MCF 10A (cell line): ENCODE measurements around the gene C1QTNF1. TPM values are rescaled to one million over a fixed set of nuclear protein-coding genes. Genes with fewer than 3 reads are reported as not detected.

Experiments
- BruUV-seq: library from RNA; stranded (reverse); fragments of 400-500 nt; replicated peaks from 2 replicates; lab custom pipeline; 2021; lab: Mats Ljungman, UMichigan
- CTCF ChIA-PET: fragments of 300-600 bp; sonication (Branson Sonifier 250); formaldehyde crosslinking; extraction: SDS; loops from one replicate; lab custom pipeline; 2021; ENCODE audit warnings: antibody characterized with exemption, inconsistent platforms; lab: Yijun Ruan, JAX
- POLR2A ChIA-PET: fragments of 300-600, 350-650 bp; sonication (Branson Sonifier 250); formaldehyde crosslinking; extraction: SDS; loops from one replicate; lab custom pipeline; 2020; ENCODE audit warnings: antibody characterized with exemption, inconsistent platforms; lab: Yijun Ruan, JAX
- DNase-seq: peaks from one replicate; pipeline ENCODE4 v3.0.0-alpha.2; 2018; ENCODE audit not compliant: unreplicated experiment
- H3K27ac Mint-ChIP-seq: one replicate; pipeline ENCODE4 v1.8.0; 2022; ENCODE audit warnings: mild to moderate bottlenecking, low read depth, mixed read lengths; ENCODE audit not compliant: unreplicated experiment
- H3K27me3 Mint-ChIP-seq: one replicate; pipeline ENCODE4 v1.8.0; 2022; ENCODE audit warnings: mixed read lengths; ENCODE audit not compliant: insufficient read depth, unreplicated experiment
- H3K36me3 Mint-ChIP-seq: one replicate; pipeline ENCODE4 v1.8.0; 2022; ENCODE audit warnings: mild to moderate bottlenecking, moderate library complexity, mixed read lengths; ENCODE audit not compliant: insufficient read depth, unreplicated experiment
- H3K4me1 Mint-ChIP-seq: one replicate; pipeline ENCODE4 v1.8.0; 2022; ENCODE audit warnings: mixed read lengths; ENCODE audit not compliant: insufficient read depth, unreplicated experiment
- H3K4me3 Mint-ChIP-seq: one replicate; pipeline ENCODE4 v1.8.0; 2022; ENCODE audit warnings: mild to moderate bottlenecking, moderate library complexity, mixed read lengths; ENCODE audit not compliant: unreplicated experiment
- H3K9me3 Mint-ChIP-seq: one replicate; pipeline ENCODE4 v1.8.0; 2022; ENCODE audit warnings: mixed read lengths; ENCODE audit not compliant: unreplicated experiment
- intact Hi-C: fragments of 100-400 bp; cut with micrococcal nuclease; formaldehyde crosslinking; loops from 2 replicates; pipeline ENCODE4 v1.14.1; 2022
- total RNA-seq: library from RNA; stranded (reverse); gene quantifications from 2 replicates; pipeline ENCODE4 v1.2.3, GENCODE V29; 2022
- TF ChIP-seq, protein P1 (sequence below): fragments of 200-600 bp; IDR thresholded peaks from one replicate; pipeline ENCODE4 v1.8.0; 2022; ENCODE audit warnings: antibody characterized with exemption, mild to moderate bottlenecking; ENCODE audit not compliant: unreplicated experiment

Gene C1QTNF1
- total RNA-seq, 1 experiment from 2014 or later: 3.0 TPM

DNA sequence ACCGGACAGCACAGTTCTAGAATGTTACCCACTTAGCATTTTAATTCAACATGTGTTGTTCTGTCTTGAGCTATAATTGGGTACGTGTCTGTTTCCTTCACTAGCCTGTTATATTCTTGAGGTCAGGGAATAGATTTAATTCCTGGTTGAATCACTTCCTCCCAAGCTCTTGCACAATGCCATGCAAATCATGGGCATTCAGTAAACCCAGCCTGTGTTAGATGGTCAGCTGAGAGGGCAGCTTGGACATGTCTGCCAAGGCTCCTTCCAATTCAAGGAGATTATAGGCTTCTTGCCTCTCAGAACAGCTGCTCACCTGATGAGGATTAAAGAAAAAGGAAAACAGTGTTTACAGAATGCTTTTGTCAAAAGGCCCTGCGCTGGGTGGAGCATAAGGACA is 12.6 kb downstream of the C1QTNF1 start:
- peak overlapping the region; percentile 95 for H3K27ac Mint-ChIP-seq
- DNase-seq: peak; percentile 93
- no peaks in the 10 kb centered on the region for H3K27me3 Mint-ChIP-seq
- H3K9me3 Mint-ChIP-seq: no peaks in the 10 kb centered on the region
- H3K36me3 Mint-ChIP-seq: peaks cover 11% of the 10 kb centered on the region
- POLR2A ChIA-PET: interaction anchor here (1.0 to 4.3 kb wide), 5 partner anchors 9 to 38 kb away, joined by 3 to 41 read pairs (median 4); partner anchors contain the start of gene ENGASE
- peaks cover 46% of the 10 kb centered on the region for H3K4me1 Mint-ChIP-seq
- CTCF ChIA-PET: interaction anchor here (0.7 to 6.1 kb wide), 10 partner anchors 8 to 357 kb away, joined by 3 to 29 read pairs (median 3); no protein-coding TSS in a partner anchor
- BruUV-seq: no TSS peak
- intact Hi-C loops: no loop called here
- peak overlapping the region; percentile 25 for H3K4me3 Mint-ChIP-seq
- TF ChIP-seq, protein P1, sequence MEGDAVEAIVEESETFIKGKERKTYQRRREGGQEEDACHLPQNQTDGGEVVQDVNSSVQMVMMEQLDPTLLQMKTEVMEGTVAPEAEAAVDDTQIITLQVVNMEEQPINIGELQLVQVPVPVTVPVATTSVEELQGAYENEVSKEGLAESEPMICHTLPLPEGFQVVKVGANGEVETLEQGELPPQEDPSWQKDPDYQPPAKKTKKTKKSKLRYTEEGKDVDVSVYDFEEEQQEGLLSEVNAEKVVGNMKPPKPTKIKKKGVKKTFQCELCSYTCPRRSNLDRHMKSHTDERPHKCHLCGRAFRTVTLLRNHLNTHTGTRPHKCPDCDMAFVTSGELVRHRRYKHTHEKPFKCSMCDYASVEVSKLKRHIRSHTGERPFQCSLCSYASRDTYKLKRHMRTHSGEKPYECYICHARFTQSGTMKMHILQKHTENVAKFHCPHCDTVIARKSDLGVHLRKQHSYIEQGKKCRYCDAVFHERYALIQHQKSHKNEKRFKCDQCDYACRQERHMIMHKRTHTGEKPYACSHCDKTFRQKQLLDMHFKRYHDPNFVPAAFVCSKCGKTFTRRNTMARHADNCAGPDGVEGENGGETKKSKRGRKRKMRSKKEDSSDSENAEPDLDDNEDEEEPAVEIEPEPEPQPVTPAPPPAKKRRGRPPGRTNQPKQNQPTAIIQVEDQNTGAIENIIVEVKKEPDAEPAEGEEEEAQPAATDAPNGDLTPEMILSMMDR: no peak

DNA sequence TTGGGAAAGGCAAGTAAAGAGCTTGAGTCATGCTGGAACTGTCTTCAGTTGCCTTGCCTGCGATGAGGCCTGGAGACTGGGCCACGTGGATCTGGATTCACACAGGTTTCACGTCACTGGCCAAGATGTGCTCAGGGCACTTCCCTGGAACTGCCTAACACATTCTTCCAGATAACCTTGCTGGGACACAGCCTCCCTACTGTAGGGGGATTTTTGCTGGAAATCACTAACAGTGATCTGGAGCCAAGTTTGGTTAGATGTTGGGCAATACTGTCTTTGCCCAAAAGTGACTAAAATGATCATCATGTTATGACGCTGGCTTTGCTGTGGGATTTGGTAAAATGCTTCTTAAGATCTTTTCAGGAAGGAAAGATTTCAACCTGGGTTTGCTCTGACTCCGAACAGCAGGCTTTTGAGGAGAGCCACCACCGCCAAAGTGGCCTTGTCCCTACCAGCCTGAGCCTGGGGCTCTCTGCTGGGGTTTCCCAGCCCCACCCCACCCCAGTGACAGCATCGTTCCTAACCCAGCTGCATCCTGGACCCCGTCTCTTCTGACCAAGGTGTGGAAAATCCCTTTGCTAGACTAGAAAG is 14.7 kb downstream of the C1QTNF1 start:
- Mint-ChIP-seq H3K36me3 (peaks cover 11% of the 10 kb centered on the region), H3K4me1 (peaks cover 33% of the 10 kb centered on the region), H3K27ac (peak overlapping the region; percentile 95), H3K27me3 (peaks cover 8% of the 10 kb centered on the region), H3K4me3 (peak overlapping the region; percentile 24), H3K9me3 (no peaks in the 10 kb centered on the region)
- intact Hi-C loops: loop anchor here (1.0 kb wide), 1 partner anchor 10 kb away; no protein-coding TSS in a partner anchor
- peak; percentile 98 for DNase-seq
- BruUV-seq: no TSS peak
- CTCF ChIA-PET: interaction anchor here (0.7 to 1.7 kb wide), 2 partner anchors 10 to 19 kb away, joined by 3 to 5 read pairs; no protein-coding TSS in a partner anchor
- POLR2A ChIA-PET: interaction anchor here (0.9 to 4.3 kb wide), 3 partner anchors 12 to 189 kb away, joined by 3 to 41 read pairs (median 3); no protein-coding TSS in a partner anchor
- TF ChIP-seq, protein P1: no peak

DNA sequence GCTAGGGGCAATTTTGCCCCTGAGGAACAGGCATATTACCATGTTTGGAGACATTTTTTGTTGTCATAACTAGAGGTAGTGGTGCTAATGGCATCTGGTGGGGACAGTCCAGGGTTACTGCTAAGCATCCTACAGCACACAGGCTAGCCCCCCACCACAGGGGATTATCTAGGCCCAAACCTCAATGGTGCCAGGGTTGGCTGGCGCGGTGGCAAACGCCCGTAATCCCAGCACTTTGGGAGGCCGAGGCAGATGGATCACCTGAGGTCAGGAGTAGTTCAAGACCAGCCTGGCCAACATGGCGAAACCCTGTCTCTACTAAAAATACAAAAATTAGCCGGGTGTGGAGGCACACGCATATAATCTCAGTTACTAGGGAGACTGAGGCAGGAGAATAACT is 15.2 kb downstream of the C1QTNF1 start:
- Mint-ChIP-seq H3K27me3 (peaks cover 10% of the 10 kb centered on the region), H3K4me3 (no peak overlapping the region), H3K4me1 (peaks cover 30% of the 10 kb centered on the region), H3K36me3 (peaks cover 11% of the 10 kb centered on the region), H3K9me3 (no peaks in the 10 kb centered on the region), H3K27ac (peak overlapping the region; percentile 95)
- ChIA-PET POLR2A (interaction anchor here (0.9 to 4.3 kb wide), 3 partner anchors 12 to 189 kb away, joined by 3 to 41 read pairs (median 3); no protein-coding TSS in a partner anchor), CTCF (interaction anchor here (1.2 to 1.7 kb wide), 2 partner anchors 10 to 19 kb away, joined by 4 to 5 read pairs; no protein-coding TSS in a partner anchor)
- TF ChIP-seq, protein P1: no peak
- DNase-seq: no peak
- TSS peak; percentile 82 for BruUV-seq
- intact Hi-C loops: no loop called here

DNA sequence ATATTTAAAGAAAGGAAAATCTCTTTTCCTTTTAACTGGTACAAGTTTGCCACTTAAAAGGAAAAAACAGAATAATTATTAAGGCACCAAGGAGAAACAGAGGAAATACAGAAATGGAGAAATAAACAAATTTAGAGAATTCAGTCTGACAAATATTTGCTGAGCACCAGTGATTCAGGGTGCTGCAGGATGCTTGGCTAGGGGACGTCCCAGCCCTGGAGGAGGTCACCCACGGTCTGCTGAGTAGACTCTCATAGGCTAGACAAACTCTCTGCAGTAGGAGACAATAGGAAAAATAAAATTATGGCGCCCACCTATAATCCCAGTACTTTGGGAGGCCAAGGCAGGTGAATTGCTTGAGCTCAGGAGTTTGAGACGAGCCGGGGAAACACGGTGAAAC is 15.9 kb downstream of the C1QTNF1 start:
- H3K27ac Mint-ChIP-seq: peak overlapping the region; percentile 95
- peaks cover 32% of the 10 kb centered on the region for H3K4me1 Mint-ChIP-seq
- TF ChIP-seq, protein P1: no peak
- intact Hi-C loops: no loop called here
- DNase-seq: no peak
- H3K9me3 Mint-ChIP-seq: no peaks in the 10 kb centered on the region
- H3K36me3 Mint-ChIP-seq: peaks cover 11% of the 10 kb centered on the region
- H3K4me3 Mint-ChIP-seq: no peak overlapping the region
- ChIA-PET POLR2A (interaction anchor here (1.6 kb wide), 1 partner anchor 13 kb away, joined by 7 read pairs; no protein-coding TSS in a partner anchor), CTCF (interaction anchor here (1.2 to 1.7 kb wide), 2 partner anchors 10 to 20 kb away, joined by 4 to 5 read pairs; no protein-coding TSS in a partner anchor)
- H3K27me3 Mint-ChIP-seq: peaks cover 17% of the 10 kb centered on the region
- no TSS peak for BruUV-seq
